H1 (cell line): ENCODE measurements around the gene KIAA0319L. TPM values are rescaled to one million over a fixed set of nuclear protein-coding genes. Genes with fewer than 3 reads are reported as not detected.

ENCODE experiments used
- CTCF ChIA-PET: fragments of 300-600 bp; sonication (Branson Sonifier 250); formaldehyde crosslinking; loops from one replicate; lab custom pipeline; 2021; ENCODE audit not compliant: partially characterized antibody; lab: Charles Lee
- POLR2A ChIA-PET: fragments of 300-600 bp; sonication (Branson Sonifier 250); formaldehyde crosslinking; loops from one replicate; lab custom pipeline; 2021; ENCODE audit warnings: inconsistent platforms; ENCODE audit not compliant: partially characterized antibody; lab: Charles Lee
- DNase-seq, 2 experiments: peaks; one replicate each; pipeline versions ENCODE4 v3.0.0 to v3.0.0-alpha.2; 2010 to 2022; ENCODE audit warnings: low spot score in 2 of 2, low read depth in 1 of 2, mixed read lengths in 1 of 2
- FAIRE-seq: peaks from 2 replicates; lab custom pipeline; 2011; peaks lifted over from hg19 to GRCh38; lab: Jason Lieb, UNC
- H2AFZ ChIP-seq: 2 replicates; pipeline ENCODE4 v1.8.1; 2012; ENCODE audit warnings: low read length, inconsistent platforms
- H2AK5ac ChIP-seq: 2 replicates; pipeline ENCODE4 v1.6.1; 2013; ENCODE audit warnings: low read depth, low read length
- H2BK120ac ChIP-seq: replicated peaks from 2 replicates; pipeline ENCODE3; 2013; ENCODE audit warnings: low read depth, low read length, inconsistent platforms
- H2BK12ac ChIP-seq: 2 replicates; pipeline ENCODE4 v1.6.1; 2013; ENCODE audit warnings: low read depth, low read length
- H2BK15ac ChIP-seq: 2 replicates; pipeline ENCODE4 v1.6.1; 2013; ENCODE audit warnings: low read length
- H2BK20ac ChIP-seq: 2 replicates; pipeline ENCODE4 v1.6.1; 2013; ENCODE audit warnings: low read length
- H2BK5ac ChIP-seq: 2 replicates; pipeline ENCODE4 v1.6.1; 2013; ENCODE audit warnings: low read depth, low read length
- H3K14ac ChIP-seq: 2 replicates; pipeline ENCODE4 v1.6.1; 2013; ENCODE audit warnings: inconsistent platforms; ENCODE audit not compliant: insufficient read length
- H3K18ac ChIP-seq: 2 replicates; pipeline ENCODE4 v1.6.1; 2013; ENCODE audit warnings: low read length; ENCODE audit errors: extremely low read depth
- H3K23ac ChIP-seq: 2 replicates; pipeline ENCODE4 v1.6.1; 2013; ENCODE audit warnings: inconsistent platforms; ENCODE audit not compliant: insufficient read length
- H3K23me2 ChIP-seq: 2 replicates; pipeline ENCODE4 v1.6.1; 2013; ENCODE audit warnings: low read depth, low read length
- H3K27ac ChIP-seq: 2 replicates; pipeline ENCODE4 v1.6.1; 2011; ENCODE audit warnings: low read depth, low read length, inconsistent platforms
- H3K27me3 ChIP-seq, 4 experiments: replicated peaks in 1 of 4; 1 replicate in 1 of 4; 2 replicates in 3 of 4; pipeline versions ENCODE4 v1.6.1 to v1.8.1; 2011 to 2013; ENCODE audit warnings: low read length in 3 of 4, mild to moderate bottlenecking in 3 of 4, inconsistent platforms in 2 of 4, mixed read lengths in 2 of 4, moderate library complexity in 1 of 4; ENCODE audit not compliant: control insufficient read depth in 3 of 4, insufficient read depth in 3 of 4; ENCODE audit errors: extremely low read depth in 1 of 4
- H3K36me3 ChIP-seq, 4 experiments: 2 replicates each; pipeline versions ENCODE4 v1.6.1 to v1.8.1; 2011 to 2013; ENCODE audit warnings: mild to moderate bottlenecking in 4 of 4, low read length in 3 of 4, moderate library complexity in 2 of 4, control low read depth in 1 of 4, inconsistent platforms in 1 of 4; ENCODE audit not compliant: insufficient read depth in 4 of 4, control insufficient read depth in 2 of 4
- H3K4ac ChIP-seq: replicated peaks from 2 replicates; pipeline ENCODE3; 2013; ENCODE audit warnings: low read length, low read depth, mixed read lengths, inconsistent platforms; ENCODE audit not compliant: insufficient read length
- H3K4me1 ChIP-seq, 4 experiments: replicated peaks in 1 of 4; 1 replicate in 1 of 4; 2 replicates in 3 of 4; pipeline versions ENCODE4 v1.6.1 to v1.8.1; 2011 to 2013; ENCODE audit warnings: low read length in 3 of 4, inconsistent platforms in 2 of 4, mixed read lengths in 1 of 4; ENCODE audit not compliant: insufficient read depth in 4 of 4, control insufficient read depth in 3 of 4
- H3K4me2 ChIP-seq, 2 experiments: 2 replicates each; pipeline versions ENCODE4 v1.6.1 to v1.8.1; 2011 to 2013; ENCODE audit warnings: low read depth in 2 of 2, low read length in 2 of 2, control low read depth in 1 of 2, inconsistent platforms in 1 of 2, mild to moderate bottlenecking in 1 of 2; ENCODE audit not compliant: insufficient read depth in 1 of 2
- H3K4me3 ChIP-seq, 4 experiments: fragments of 200-600, 300-600 bp in 1 of 4; sonication (generic), shearing (Covaris generic), sonication (Bioruptor Twin) in 1 of 4; 2 replicates each; pipeline versions ENCODE4 v1.5.1 to v1.8.1; 2011 to 2016; ENCODE audit warnings: low read length in 4 of 4, low read depth in 3 of 4, control low read depth in 2 of 4, inconsistent platforms in 2 of 4, mild to moderate bottlenecking in 2 of 4, mixed read lengths in 1 of 4, moderate library complexity in 1 of 4; ENCODE audit not compliant: insufficient read depth in 2 of 4; ENCODE audit errors: extremely low read depth in 1 of 4
- H3K56ac ChIP-seq: replicated peaks from 2 replicates; pipeline ENCODE3; 2013; ENCODE audit warnings: low read depth, mild to moderate bottlenecking, mixed read lengths, low read length, inconsistent platforms; ENCODE audit not compliant: insufficient read length
- H3K79me1 ChIP-seq: 2 replicates; pipeline ENCODE4 v1.6.1; 2013; ENCODE audit warnings: low read depth, low read length, control low read depth
- H3K79me2 ChIP-seq, 2 experiments: 2 replicates each; pipeline versions ENCODE4 v1.6.1 to v1.8.1; 2012 to 2013; ENCODE audit warnings: low read length in 2 of 2, mild to moderate bottlenecking in 2 of 2, inconsistent platforms in 1 of 2; ENCODE audit not compliant: insufficient read depth in 2 of 2, control insufficient read depth in 1 of 2
- H3K9ac ChIP-seq, 4 experiments: replicated peaks in 1 of 4; 1 replicate in 1 of 4; 2 replicates in 3 of 4; pipeline versions ENCODE4 v1.6.1 to v1.8.1; 2011 to 2013; ENCODE audit warnings: low read depth in 3 of 4, low read length in 3 of 4, control low read depth in 2 of 4, mild to moderate bottlenecking in 2 of 4, moderate library complexity in 2 of 4, inconsistent platforms in 1 of 4; ENCODE audit errors: extremely low read depth in 1 of 4
- H3K9me3 ChIP-seq, 2 experiments: 2 replicates each; pipeline versions ENCODE4 v1.6.1 to v1.8.1; 2012 to 2013; ENCODE audit warnings: mild to moderate bottlenecking in 2 of 2, moderate library complexity in 2 of 2, control low read depth in 1 of 2, inconsistent platforms in 1 of 2, low read depth in 1 of 2, low read length in 1 of 2, mixed read lengths in 1 of 2; ENCODE audit not compliant: insufficient read depth in 2 of 2
- H4K20me1 ChIP-seq, 2 experiments: replicated peaks in 1 of 2; 2 replicates each; pipeline versions ENCODE3 to v1.8.1; 2011 to 2013; ENCODE audit warnings: inconsistent platforms in 2 of 2, low read length in 2 of 2, mild to moderate bottlenecking in 1 of 2; ENCODE audit not compliant: insufficient read depth in 2 of 2, control insufficient read depth in 1 of 2
- H4K5ac ChIP-seq: 2 replicates; pipeline ENCODE4 v1.6.1; 2013; ENCODE audit warnings: low read length, low read depth, mixed read lengths, inconsistent platforms; ENCODE audit not compliant: insufficient read length
- H4K8ac ChIP-seq: 2 replicates; pipeline ENCODE4 v1.8.0; 2013; ENCODE audit warnings: mild to moderate bottlenecking, moderate library complexity, low read length, inconsistent platforms; ENCODE audit not compliant: insufficient read depth; ENCODE audit errors: extremely low read depth
- H4K91ac ChIP-seq: replicated peaks from 2 replicates; pipeline ENCODE3; 2013; ENCODE audit warnings: low read length, mixed read lengths, inconsistent platforms; ENCODE audit not compliant: insufficient read length
- ASH2L ChIP-seq: fragments of 200-600, 300-600 bp; sonication (generic); IDR thresholded peaks from one replicate; pipeline ENCODE4 v1.7.1; 2017; ENCODE audit warnings: low read length
- BACH1 ChIP-seq: IDR thresholded peaks from 2 replicates; pipeline ENCODE4 v1.6.1; 2012; ENCODE audit warnings: low read length, improper control_type of control experiment
- BRCA1 ChIP-seq: IDR thresholded peaks from 2 replicates; pipeline ENCODE4 v1.6.1; 2012; ENCODE audit warnings: low read depth, low read length, improper control_type of control experiment
- CBX8 ChIP-seq: fragments of 300-800, 300-1000 bp; sonication (generic); IDR thresholded peaks from 2 replicates; pipeline ENCODE4 v1.7.1; 2016; ENCODE audit warnings: low read depth, low read length, borderline replicate concordance
- CEBPB ChIP-seq: IDR thresholded peaks from 2 replicates; pipeline ENCODE4 v1.6.1; 2012; ENCODE audit warnings: low read depth, low read length
- CHD1 ChIP-seq: IDR thresholded peaks from 2 replicates; pipeline ENCODE4 v1.6.1; 2012; ENCODE audit warnings: low read depth, low read length, improper control_type of control experiment
- CTCF ChIP-seq, 3 experiments: IDR thresholded peaks; 1 replicate in 2 of 3; 2 replicates in 1 of 3; pipeline versions ENCODE4 v1.5.1 to v1.6.1; 2011; ENCODE audit warnings: low read length in 3 of 3, mild to moderate bottlenecking in 3 of 3, inconsistent platforms in 2 of 3, low read depth in 1 of 3, moderate library complexity in 1 of 3; ENCODE audit not compliant: insufficient read depth in 1 of 3; ENCODE audit errors: control extremely low read depth in 1 of 3
- JUN ChIP-seq: IDR thresholded peaks from 2 replicates; pipeline ENCODE4 v1.6.1; 2011; ENCODE audit warnings: low read depth, mild to moderate bottlenecking, improper control_type of control experiment, low read length
- PHF8 ChIP-seq: fragments of 200-600 bp; sonication (generic); conservative IDR thresholded peaks from 2 replicates; pipeline ENCODE4 v1.7.1; 2012; ENCODE audit warnings: low read depth, mild to moderate bottlenecking, inconsistent platforms, low read length, moderate library complexity
- POLR2A ChIP-seq, 2 experiments: IDR thresholded peaks; 1 replicate in 1 of 2; 2 replicates in 1 of 2; pipeline ENCODE4 v1.6.1; 2011; ENCODE audit warnings: low read depth in 2 of 2, low read length in 2 of 2, mild to moderate bottlenecking in 2 of 2; ENCODE audit errors: control extremely low read depth in 1 of 2
- TBP ChIP-seq: IDR thresholded peaks from 2 replicates; pipeline ENCODE4 v1.6.1; 2011; ENCODE audit warnings: low read depth, low read length, improper control_type of control experiment
- WGBS, 2 experiments: shearing (Covaris generic) in 1 of 2; methylation state at CpG; one replicate each; pipeline versions ENCODE4 v1.1.6 to v1.1.7; 2013 to 2015; ENCODE audit warnings: low lambda C conversion rate in 2 of 2, mixed read lengths in 2 of 2, inconsistent platforms in 1 of 2, low coverage in 1 of 2, missing lambda C conversion rate in 1 of 2; ENCODE audit not compliant: insufficient replicate concordance in 2 of 2, insufficient coverage in 1 of 2, insufficient read length in 1 of 2; ENCODE audit errors: extremely low coverage in 1 of 2, missing lambda C conversion rate in 1 of 2; 5-methylcytosine and 5-hydroxymethylcytosine counted together
- polyA plus RNA-seq, 7 experiments: library from polyadenylated mRNA; depleted of rRNA in 3 of 7; stranded (reverse) in 5 of 7; unstranded in 2 of 7; fragments of >200 nt in 5 of 7; fragments of 200-250 nt in 2 of 7; gene quantifications; 1 replicate in 5 of 7; 2 replicates in 1 of 7; 4 replicates in 1 of 7; pipeline versions ENCODE4 v1.2.1 to v1.2.3, GENCODE V29; 2011 to 2013; ENCODE audit warnings: missing spikeins in 2 of 7, mixed read lengths in 2 of 7
- total RNA-seq: library from RNA; stranded (reverse); fragmentation: NEBNext Ultra II Directional; extraction: Animal tissue kit (Norgen Biotek cat#: 25700); gene quantifications from 2 replicates; pipeline ENCODE4 v1.2.1, GENCODE V29; 2021
- TF ChIP-seq, protein P1 (sequence below): IDR thresholded peaks from 2 replicates; pipeline ENCODE4 v1.6.1; 2012; ENCODE audit warnings: inconsistent platforms

Gene KIAA0319L
- total and polyA plus RNA-seq, 2 of the 8 experiments (the other 6 are each of a cell fraction or from before 2014, with no cell fraction given): 40.1 to 55.7 TPM

GRCh38 chr1:35585281-35585680 is 28.1 kb upstream of the KIAA0319L start:
- no peaks in the 10 kb centered on the region for H3K36me3 ChIP-seq
- H3K18ac ChIP-seq: no peak overlapping the region
- no peak overlapping the region for H3K4ac ChIP-seq
- no peak overlapping the region for H2AFZ ChIP-seq
- no peak overlapping the region for H2BK12ac ChIP-seq
- no peak overlapping the region for H3K4me3 ChIP-seq
- H4K8ac ChIP-seq: no peak overlapping the region
- H3K9ac ChIP-seq: no peak overlapping the region
- H3K56ac ChIP-seq: no peak overlapping the region
- DNase-seq: no peak
- H2BK20ac ChIP-seq: no peak overlapping the region
- H3K23me2 ChIP-seq: no peaks in the 10 kb centered on the region; the same call in 1 of the 2 replicates
- H3K23ac ChIP-seq: no peak overlapping the region
- no peaks in the 10 kb centered on the region for H3K9me3 ChIP-seq
- no peak overlapping the region for H2BK15ac ChIP-seq
- H3K4me1 ChIP-seq: peaks cover 0 to 8% (median 3%) of the 10 kb centered on the region in 4 experiments; a peak in 3 of 7 replicates
- no peak overlapping the region for H3K4me2 ChIP-seq
- H2BK120ac ChIP-seq: no peak overlapping the region
- H2AK5ac ChIP-seq: no peak overlapping the region
- H4K20me1 ChIP-seq: peaks cover 0 to 10% of the 10 kb centered on the region in 2 experiments
- H4K5ac ChIP-seq: no peak overlapping the region
- CTCF ChIA-PET: interaction anchor here (0.9 to 4.4 kb wide), 6 partner anchors 13 to 142 kb away, joined by 3 to 20 read pairs (median 7); partner anchors contain the start of gene TFAP2E
- no peak for FAIRE-seq
- H4K91ac ChIP-seq: no peak overlapping the region
- H2BK5ac ChIP-seq: no peak overlapping the region
- peaks cover 0 to 2% (median 0%) of the 10 kb centered on the region in 4 experiments; a peak in 1 of 7 replicates for H3K27me3 ChIP-seq
- WGBS, 2 experiments: 86% methylated on average over 3 of the region's 3 CpGs; no CpG with 5 or more reads in 1 of the 2 experiments
- H3K14ac ChIP-seq: no peak overlapping the region
- no peaks in the 10 kb centered on the region for H3K79me2 ChIP-seq
- POLR2A ChIA-PET: interaction anchor here (0.6 to 2.7 kb wide), 3 partner anchors 8 to 106 kb away, joined by 3 to 11 read pairs (median 10); no protein-coding TSS in a partner anchor
- no peaks in the 10 kb centered on the region for H3K79me1 ChIP-seq
- H3K27ac ChIP-seq: no peak overlapping the region
- TF ChIP-seq ASH2L (no peak), POLR2A (IDR thresholded peaks at IDR 0.05; ENCODE audit: control extremely low read depth in 1 of 2, low read depth in 2 of 2, low read length in 2 of 2) (no peak), CTCF (IDR thresholded peaks at IDR 0.05; ENCODE audit: control extremely low read depth in 1 of 3, insufficient read depth in 1 of 3, low read depth in 1 of 3, low read length in 3 of 3) (no peak), BRCA1 (no peak), BACH1 (no peak), CHD1 (no peak), JUN (no peak), TBP (no peak), CBX8 (no peak), CEBPB (no peak), PHF8 (no peak)
- TF ChIP-seq, protein P1, sequence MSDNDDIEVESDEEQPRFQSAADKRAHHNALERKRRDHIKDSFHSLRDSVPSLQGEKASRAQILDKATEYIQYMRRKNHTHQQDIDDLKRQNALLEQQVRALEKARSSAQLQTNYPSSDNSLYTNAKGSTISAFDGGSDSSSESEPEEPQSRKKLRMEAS: no peak
